Thyroid gland (tissue), 4 donors: ENCODE results near the gene IPO9. TPM values are rescaled to one million over a fixed set of nuclear protein-coding genes. Genes with fewer than 3 reads are reported as not detected.
A peak's percentile ranks its signal among the peaks of the same experiment; 100 is the strongest.

ENCODE experiments used
- DNase-seq, 2 donors: peaks; one replicate each; pipeline ENCODE4 v3.0.0-alpha.2; 2019
- H3K27ac ChIP-seq, 3 donors: fragments of 200-600 bp; sonication (generic); 1 replicate in 2 of 3; 2 replicates in 1 of 3; pipeline ENCODE4 v1.5.1; 2016 to 2019; ENCODE audit warnings: mild to moderate bottlenecking in 1 of 3, moderate library complexity in 1 of 3
- H3K27me3 ChIP-seq: fragments of 200-600 bp; sonication (generic); one replicate; pipeline ENCODE4 v1.5.1; 2019
- H3K36me3 ChIP-seq, 2 donors: fragments of 200-600 bp; sonication (generic); one replicate each; pipeline ENCODE4 v1.5.1; 2016 to 2019
- H3K4me1 ChIP-seq, 2 donors: fragments of 200-600 bp; sonication (generic); one replicate each; pipeline ENCODE4 v1.5.1; 2017 to 2019
- H3K4me3 ChIP-seq, 3 donors: fragments of 200-600 bp; sonication (generic); replicated peaks in 1 of 3; 1 replicate in 2 of 3; 2 replicates in 1 of 3; pipeline ENCODE4 v1.5.1; 2016; ENCODE audit warnings: mild to moderate bottlenecking in 1 of 3
- H3K9me3 ChIP-seq: fragments of 200-600 bp; sonication (generic); one replicate; pipeline ENCODE4 v1.5.1; 2017
- CTCF ChIP-seq, 6 experiments: fragments of 200-600 bp in 3 of 6; fragments of 450-650 bp in 3 of 6; sonication (generic) in 3 of 6; IDR thresholded peaks; one replicate each; pipeline ENCODE4 v1.5.1; 2016 to 2019; ENCODE audit warnings: antibody characterized with exemption in 6 of 6, mild to moderate bottlenecking in 2 of 6, inconsistent platforms in 1 of 6, moderate library complexity in 1 of 6
- POLR2A ChIP-seq, 2 donors: fragments of 450-650 bp; IDR thresholded peaks; one replicate each; pipeline ENCODE4 v1.6.1; 2017; ENCODE audit warnings: antibody characterized with exemption in 2 of 2, mild to moderate bottlenecking in 2 of 2, moderate library complexity in 1 of 2
- WGBS, 2 donors: methylation state at CpG; one replicate each; pipeline ENCODE4 v1.1.5; 2017; 5-methylcytosine and 5-hydroxymethylcytosine counted together
- intact Hi-C: fragments of 100-400 bp; cut with DNase I; formaldehyde crosslinking; loops from one replicate; pipeline ENCODE4 v1.15.1; 2023
- total RNA-seq, 4 donors: library from RNA; depleted of rRNA; stranded (reverse); fragments of >200 nt; gene quantifications; one replicate each; pipeline ENCODE4 v1.2.3, GENCODE V29; 2016

IPO9 gene
- total RNA-seq, 4 donors from 2014 or later, result 28.4 to 42.1 (median 36.7) TPM

DNA sequence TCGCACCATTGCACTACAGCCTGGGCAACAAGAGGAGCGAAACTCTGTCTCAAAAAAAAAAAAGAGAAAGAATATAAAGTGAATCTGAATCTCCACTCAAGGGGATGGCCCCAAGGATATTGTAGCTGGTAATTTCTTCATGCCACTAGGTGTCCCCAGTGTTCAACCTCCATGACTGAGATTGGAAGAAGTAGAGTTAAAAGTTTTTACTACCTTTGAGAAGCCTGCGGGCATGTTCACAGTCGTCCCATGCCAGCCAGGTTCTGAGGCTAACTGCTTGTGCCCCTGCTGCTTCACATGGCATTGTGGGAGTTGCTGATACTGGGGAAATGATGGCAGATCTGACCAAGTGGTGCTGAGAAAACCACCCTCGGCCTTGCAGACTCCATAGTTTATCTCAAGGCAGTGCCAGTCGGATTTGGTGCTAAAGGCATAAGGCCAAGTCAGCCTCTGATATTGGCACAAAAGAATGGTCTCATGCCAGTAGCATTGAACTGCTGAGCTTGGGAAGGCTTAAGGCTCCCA is 49.0 kb downstream of the IPO9 start:
- Histone ChIP-seq H3K9me3 (no peaks in the 10 kb centered on the region), H3K27ac (peak overlapping the region in 2 of 3 donors; percentile 9 to 32), H3K27me3 (no peaks in the 10 kb centered on the region), H3K4me1 (peaks cover 0 to 3% of the 10 kb centered on the region in 2 donors), H3K4me3 (no peak overlapping the region), H3K36me3 (peaks cover 20 to 28% of the 10 kb centered on the region in 2 donors)
- WGBS, 2 donors, result 42 to 46% methylated on average over 6 of the region's 6 CpGs
- TF ChIP-seq CTCF (IDR thresholded peaks at IDR 0.05) (peak; percentile 41 to 77 (median 60)), POLR2A (IDR thresholded peaks at IDR 0.05) (no peak)
- DNase-seq, result peak; percentile 63 to 65
- intact Hi-C loops, result no loop called here

GRCh38 chr1:201880928-201881571 is 52.1 kb downstream of the IPO9 start:
- no peak overlapping the region for H3K4me3 ChIP-seq
- TF ChIP-seq CTCF (IDR thresholded peaks at IDR 0.05) (no peak), POLR2A (IDR thresholded peaks at IDR 0.05) (no peak)
- peaks cover 11 to 24% of the 10 kb centered on the region in 2 donors for H3K4me1 ChIP-seq
- H3K9me3 ChIP-seq, result no peaks in the 10 kb centered on the region
- WGBS, 2 donors, result 63 to 65% methylated on average over 6 of the region's 6 CpGs
- H3K36me3 ChIP-seq, result peaks cover 0 to 5% of the 10 kb centered on the region in 2 donors
- no peaks in the 10 kb centered on the region for H3K27me3 ChIP-seq
- H3K27ac ChIP-seq, result no peak overlapping the region
- no peak for DNase-seq
- intact Hi-C loops, result no loop called here

- Histone ChIP-seq H3K4me1 (peaks cover 11 to 28% of the 10 kb centered on the region in 2 donors), H3K9me3 (no peaks in the 10 kb centered on the region), H3K4me3 (no peak overlapping the region), H3K36me3 (no peaks in the 10 kb centered on the region), H3K27me3 (no peaks in the 10 kb centered on the region), H3K27ac (no peak overlapping the region)
- intact Hi-C loops, result no loop called here
- WGBS, 2 donors, result 82 to 92% methylated on average over 1 of the region's 1 CpG
- no peak for TF ChIP-seq POLR2A (IDR thresholded peaks at IDR 0.05)
- TF ChIP-seq CTCF (IDR thresholded peaks at IDR 0.05), result no peak
- no peak for DNase-seq
Observed at GRCh38 chr1:201881617-201882016, 52.7 kb downstream of the IPO9 start.

DNA sequence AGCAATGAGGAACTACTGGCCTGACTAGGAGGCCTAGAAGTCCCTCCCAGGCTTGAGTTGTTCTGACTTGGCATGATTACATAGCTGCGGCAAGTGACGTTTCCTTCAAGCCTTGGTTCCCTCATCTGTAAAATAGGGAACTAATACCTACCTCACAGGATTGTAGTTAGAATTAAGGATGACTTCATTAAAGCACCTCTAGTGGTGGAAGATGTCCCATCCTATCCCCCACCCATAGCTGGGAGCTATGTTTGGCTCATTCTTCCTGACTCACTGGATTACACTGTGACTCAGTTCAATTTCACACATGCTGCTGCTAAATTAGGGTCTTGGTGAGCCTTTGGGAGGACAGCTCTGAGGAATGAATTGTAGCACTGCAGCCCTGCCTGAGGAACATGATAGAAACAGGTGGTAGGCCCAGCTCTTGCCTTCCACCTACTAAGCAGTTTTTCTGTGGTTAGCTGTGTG is 53.7 kb downstream of the IPO9 start:
- WGBS, 2 donors, result 72 to 77% methylated on average over 2 of the region's 2 CpGs
- H3K36me3 ChIP-seq, result no peaks in the 10 kb centered on the region
- no peak for TF ChIP-seq CTCF (IDR thresholded peaks at IDR 0.05)
- TF ChIP-seq POLR2A (IDR thresholded peaks at IDR 0.05), result no peak
- H3K9me3 ChIP-seq, result no peaks in the 10 kb centered on the region
- H3K4me1 ChIP-seq, result peaks cover 11 to 31% of the 10 kb centered on the region in 2 donors
- no peaks in the 10 kb centered on the region for H3K27me3 ChIP-seq
- DNase-seq, result no peak
- intact Hi-C loops, result no loop called here
- H3K27ac ChIP-seq, result no peak overlapping the region
- no peak overlapping the region for H3K4me3 ChIP-seq

- no peak overlapping the region for H3K4me3 ChIP-seq
- intact Hi-C loops, result no loop called here
- TF ChIP-seq POLR2A (IDR thresholded peaks at IDR 0.05) (no peak), CTCF (IDR thresholded peaks at IDR 0.05) (no peak)
- no peaks in the 10 kb centered on the region for H3K27me3 ChIP-seq
- H3K9me3 ChIP-seq, result no peaks in the 10 kb centered on the region
- 82% methylated on average over 3 of the region's 3 CpGs for WGBS, 2 donors
- no peaks in the 10 kb centered on the region for H3K36me3 ChIP-seq
- H3K4me1 ChIP-seq, result peaks cover 11 to 37% of the 10 kb centered on the region in 2 donors
- no peak overlapping the region for H3K27ac ChIP-seq
- DNase-seq, result no peak
Observed at GRCh38 chr1:201883266-201883665, 54.3 kb downstream of the IPO9 start.
